OCI-LY3 (cell line): ENCODE results near the gene UBAC1.

Experiments
- CTCF ChIP-seq: fragments of 200-600, 300-600 bp; sonication (generic); IDR thresholded peaks from 2 replicates; pipeline ENCODE4 v1.5.1; 2014; ENCODE audit warnings: antibody characterized with exemption, low read length, low read depth
- EZH2phosphoT487 ChIP-seq: fragments of 200-600 bp; shearing (Covaris generic); IDR thresholded peaks from 2 replicates; pipeline ENCODE4 v1.6.1; 2018; ENCODE audit warnings: antibody characterized with exemption, mixed run types, low read depth

- TF ChIP-seq CTCF (no peak), EZH2phosphoT487 (no peak)
Observed at GRCh38 chr9:135893104-135893503, 68.1 kb downstream of the UBAC1 start.
